Vagina (tissue), 2 donors: ENCODE results near the gene PAX4. TPM values are rescaled to one million over a fixed set of nuclear protein-coding genes. Genes with fewer than 3 reads are reported as not detected.

ENCODE experiments used
- DNase-seq, 2 donors: peaks; one replicate each; pipeline ENCODE4 v3.0.0-alpha.2; 2017; ENCODE audit errors: extremely low spot score in 2 of 2
- H3K27ac ChIP-seq: fragments of 200-600 bp; sonication (generic); one replicate; pipeline ENCODE4 v1.5.1; 2019
- H3K27me3 ChIP-seq: fragments of 200-600 bp; sonication (generic); one replicate; pipeline ENCODE4 v1.5.1; 2019
- H3K36me3 ChIP-seq, 2 donors: fragments of 200-600 bp; sonication (generic); one replicate each; pipeline ENCODE4 v1.5.1; 2017 to 2019
- H3K4me1 ChIP-seq: fragments of 200-600 bp; sonication (generic); one replicate; pipeline ENCODE4 v1.5.1; 2019
- H3K4me3 ChIP-seq, 2 donors: fragments of 200-600 bp; sonication (generic); 1 replicate in 1 of 2; 2 replicates in 1 of 2; pipeline ENCODE4 v1.5.1; 2016 to 2019
- H3K9me3 ChIP-seq: fragments of 200-600 bp; sonication (generic); one replicate; pipeline ENCODE4 v1.5.1; 2019
- CTCF ChIP-seq, 3 experiments: fragments of 450-650 bp in 2 of 3; fragments of 200-600 bp in 1 of 3; sonication (generic) in 1 of 3; IDR thresholded peaks; one replicate each; pipeline ENCODE4 v1.5.1; 2017 to 2019; ENCODE audit warnings: antibody characterized with exemption in 3 of 3, mild to moderate bottlenecking in 2 of 3, moderate library complexity in 2 of 3
- POLR2A ChIP-seq, 2 donors: fragments of 450-650 bp; IDR thresholded peaks; one replicate each; pipeline ENCODE4 v1.6.1; 2017; ENCODE audit warnings: antibody characterized with exemption in 2 of 2, mild to moderate bottlenecking in 2 of 2, moderate library complexity in 2 of 2
- POLR2AphosphoS5 ChIP-seq, 2 donors: sonication (generic); formaldehyde crosslinking; IDR thresholded peaks; one replicate each; pipeline ENCODE4 v1.9.0; 2017; ENCODE audit warnings: antibody characterized with exemption in 2 of 2, mild to moderate bottlenecking in 2 of 2, low read depth in 1 of 2; ENCODE audit not compliant: insufficient read depth in 1 of 2
- intact Hi-C: fragments of 100-400 bp; cut with DNase I; formaldehyde crosslinking; loops from one replicate; pipeline ENCODE4 v1.15.1; 2023
- total RNA-seq: library from RNA; depleted of rRNA; stranded (reverse); fragments of >200 nt; gene quantifications from one replicate; pipeline ENCODE4 v1.2.3, GENCODE V29; 2016

The PAX4 gene
- total RNA-seq, 1 donor from 2014 or later, result not detected

GRCh38 chr7:127587663-127588018 lies 30.3 kb downstream of the PAX4 start:
- peaks cover 50% of the 10 kb centered on the region for H3K4me1 ChIP-seq
- no peaks in the 10 kb centered on the region for H3K27me3 ChIP-seq
- DNase-seq, result no peak
- H3K27ac ChIP-seq, result peak overlapping the region; percentile 93
- peak overlapping the region; percentile 99 for H3K4me3 ChIP-seq
- H3K36me3 ChIP-seq, result peaks cover 0 to 26% of the 10 kb centered on the region in 2 donors
- no peaks in the 10 kb centered on the region for H3K9me3 ChIP-seq
- intact Hi-C loops, result loop anchor here (5.0 kb wide), 1 partner anchor 65 kb away; the partner anchor contains the start of gene SND1
- TF ChIP-seq CTCF (IDR thresholded peaks at IDR 0.05), result no peak
- TF ChIP-seq POLR2A (IDR thresholded peaks at IDR 0.05), result no peak
- TF ChIP-seq POLR2AphosphoS5 (IDR thresholded peaks at IDR 0.05; ENCODE audit: insufficient read depth in 1 of 2, low read depth in 1 of 2), result no peak

- Histone ChIP-seq H3K27me3 (no peaks in the 10 kb centered on the region), H3K4me1 (peaks cover 63% of the 10 kb centered on the region), H3K36me3 (peaks cover 0 to 34% of the 10 kb centered on the region in 2 donors), H3K4me3 (no peak overlapping the region), H3K27ac (no peak overlapping the region), H3K9me3 (no peaks in the 10 kb centered on the region)
- intact Hi-C loops, result loop anchor here (5.0 kb wide), 1 partner anchor 66 kb away; the partner anchor contains the start of gene SND1
- TF ChIP-seq CTCF (IDR thresholded peaks at IDR 0.05) (no peak), POLR2AphosphoS5 (IDR thresholded peaks at IDR 0.05; ENCODE audit: insufficient read depth in 1 of 2, low read depth in 1 of 2) (no peak), POLR2A (IDR thresholded peaks at IDR 0.05) (no peak)
- no peak for DNase-seq
These were observed 31.6 kb downstream of the PAX4 start for GRCh38 chr7:127586346-127586745.

GRCh38 chr7:127585044-127585953 lies 32.6 kb downstream of the PAX4 start, which contains the start of gene GCC1:
GCC1 (minus strand) TSS chr7:127585596; CDS start chr7:127585182, 414 bp downstream.
- Histone ChIP-seq H3K27me3 (no peaks in the 10 kb centered on the region), H3K4me3 (peak within 1 kb of the TSS; percentile 55 to 68), H3K27ac (peak within 1 kb of the TSS; percentile 80), H3K36me3 (peaks cover 0 to 30% of the 10 kb centered on the region in 2 donors), H3K4me1 (peaks cover 70% of the 10 kb centered on the region), H3K9me3 (no peaks in the 10 kb centered on the region)
- TF ChIP-seq POLR2AphosphoS5 (IDR thresholded peaks at IDR 0.05; ENCODE audit: insufficient read depth in 1 of 2, low read depth in 1 of 2) (peak; percentile 93 to 95), POLR2A (IDR thresholded peaks at IDR 0.05) (peak; percentile 44 to 81), CTCF (IDR thresholded peaks at IDR 0.05) (no peak)
- intact Hi-C loops, result loop anchor here (5.0 kb wide), 1 partner anchor 67 kb away; the partner anchor contains the start of gene SND1
- DNase-seq, result no peak

GRCh38 chr7:127584648-127585043 lies 33.3 kb downstream of the PAX4 start:
- DNase-seq, result no peak
- Histone ChIP-seq H3K27ac (peak overlapping the region; percentile 80), H3K27me3 (no peaks in the 10 kb centered on the region), H3K36me3 (peaks cover 0 to 23% of the 10 kb centered on the region in 2 donors), H3K4me1 (peaks cover 68% of the 10 kb centered on the region), H3K9me3 (no peaks in the 10 kb centered on the region), H3K4me3 (peak overlapping the region; percentile 55 to 68)
- TF ChIP-seq POLR2A (IDR thresholded peaks at IDR 0.05) (no peak), POLR2AphosphoS5 (IDR thresholded peaks at IDR 0.05; ENCODE audit: insufficient read depth in 1 of 2, low read depth in 1 of 2) (no peak), CTCF (IDR thresholded peaks at IDR 0.05) (no peak)
- intact Hi-C loops, result loop anchor here (5.0 kb wide), 1 partner anchor 68 kb away; the partner anchor contains the start of gene SND1
